ENCODE results near the gene CNNM4.
A peak's percentile ranks its signal among the peaks of the same experiment; 100 is the strongest.

CNNM4 gene

GRCh38 chr2:96837575-96837974 lies 76.9 kb downstream of the CNNM4 start:
- DNase-seq = no peak

- DNase-seq = no peak
Observed at GRCh38 chr2:96838345-96839292, 77.9 kb downstream of the CNNM4 start.

DNA sequence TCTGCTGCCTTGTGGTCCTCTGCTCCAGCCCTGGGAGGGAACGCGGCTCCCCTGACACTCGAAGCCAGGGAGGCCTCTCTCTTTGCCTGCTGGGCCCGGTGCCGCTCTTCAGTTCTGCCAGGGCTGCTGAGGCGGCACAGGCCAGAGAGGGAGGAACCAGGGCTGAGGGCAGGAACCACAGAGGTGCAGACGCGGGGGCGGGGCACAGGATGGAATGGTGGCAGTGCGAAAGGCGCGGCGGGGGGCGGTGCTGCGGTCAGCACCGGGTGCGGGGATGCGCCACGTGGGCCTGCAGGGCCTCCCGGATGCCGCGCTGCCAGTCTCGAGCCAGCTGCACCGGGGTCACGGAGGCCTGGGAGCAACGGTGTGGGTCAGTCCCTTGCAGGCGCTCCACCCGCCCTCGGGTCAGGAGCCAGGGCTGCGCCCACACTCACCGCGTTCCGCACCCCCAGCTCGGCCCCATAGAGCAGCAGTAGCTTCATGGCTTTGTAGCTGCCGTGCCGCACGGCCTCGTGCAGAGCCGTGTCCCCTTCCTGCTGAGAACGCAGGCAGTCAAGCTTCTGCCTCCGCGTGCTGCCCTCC lies 78.7 kb downstream of the CNNM4 start:
- peak; percentile 37 to 77 (median 58) for DNase-seq

- DNase-seq = no peak
Observed at GRCh38 chr2:96839875-96840850, 79.5 kb downstream of the CNNM4 start.

- DNase-seq = no peak
Observed at GRCh38 chr2:96841701-96842495, 81.2 kb downstream of the CNNM4 start.

DNA sequence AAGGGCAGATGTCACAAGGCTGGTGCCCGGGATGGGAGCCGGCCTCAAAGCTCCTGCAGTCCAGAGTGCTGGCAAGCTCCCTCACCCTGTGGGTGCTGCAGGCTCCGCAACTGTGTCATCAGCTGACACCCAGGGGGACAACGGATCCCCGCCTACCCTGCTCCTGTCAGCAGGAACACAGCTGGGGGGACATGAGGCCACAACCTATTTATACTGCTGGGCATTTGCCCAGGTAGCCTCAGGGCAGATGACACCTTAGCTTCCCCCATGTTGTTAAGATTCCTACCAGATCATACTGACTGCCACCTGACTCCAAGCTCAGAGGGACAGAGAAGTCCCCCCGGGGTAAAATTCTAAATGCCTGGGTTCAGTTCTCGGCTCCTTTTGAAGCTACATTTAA lies 81.9 kb downstream of the CNNM4 start:
- no peak for DNase-seq

- no peak for DNase-seq
Observed at GRCh38 chr2:96843538-96844268, 83.0 kb downstream of the CNNM4 start, which contains the start of gene ANKRD23. ANKRD23 (minus strand) TSS chr2:96844021; CDS start chr2:96843992, 29 bp downstream.

- DNase-seq = no peak
Observed at GRCh38 chr2:96844405-96844808, 83.7 kb downstream of the CNNM4 start.

GRCh38 chr2:96846825-96847224 lies 86.1 kb downstream of the CNNM4 start:
- DNase-seq = no peak

- no peak for DNase-seq
Observed at GRCh38 chr2:96847586-96847985, 86.9 kb downstream of the CNNM4 start.

- DNase-seq = no peak
Observed at GRCh38 chr2:96848264-96848663, 87.6 kb downstream of the CNNM4 start.

GRCh38 chr2:96852667-96853066 lies 92.0 kb downstream of the CNNM4 start:
- no peak for DNase-seq

DNA sequence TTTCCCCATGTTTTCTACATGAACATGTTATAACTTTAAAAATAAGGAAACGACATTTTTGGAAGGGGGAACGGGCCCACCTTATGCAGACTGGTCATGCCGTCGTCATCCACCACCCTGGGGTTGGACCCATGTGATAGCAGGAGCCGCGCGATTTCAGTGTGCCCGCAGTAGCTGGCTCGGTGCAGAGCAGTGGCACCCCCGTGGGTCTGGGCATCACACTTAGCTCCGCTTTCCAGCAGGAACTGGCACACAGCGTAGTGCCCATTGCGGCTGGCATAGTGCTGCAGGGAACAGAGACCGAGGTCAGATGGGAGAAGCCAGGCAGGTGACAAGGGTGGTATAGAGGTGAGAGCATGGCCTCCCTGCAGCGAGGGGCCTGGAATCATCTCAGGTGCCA lies 92.6 kb downstream of the CNNM4 start:
- no peak for DNase-seq

DNA sequence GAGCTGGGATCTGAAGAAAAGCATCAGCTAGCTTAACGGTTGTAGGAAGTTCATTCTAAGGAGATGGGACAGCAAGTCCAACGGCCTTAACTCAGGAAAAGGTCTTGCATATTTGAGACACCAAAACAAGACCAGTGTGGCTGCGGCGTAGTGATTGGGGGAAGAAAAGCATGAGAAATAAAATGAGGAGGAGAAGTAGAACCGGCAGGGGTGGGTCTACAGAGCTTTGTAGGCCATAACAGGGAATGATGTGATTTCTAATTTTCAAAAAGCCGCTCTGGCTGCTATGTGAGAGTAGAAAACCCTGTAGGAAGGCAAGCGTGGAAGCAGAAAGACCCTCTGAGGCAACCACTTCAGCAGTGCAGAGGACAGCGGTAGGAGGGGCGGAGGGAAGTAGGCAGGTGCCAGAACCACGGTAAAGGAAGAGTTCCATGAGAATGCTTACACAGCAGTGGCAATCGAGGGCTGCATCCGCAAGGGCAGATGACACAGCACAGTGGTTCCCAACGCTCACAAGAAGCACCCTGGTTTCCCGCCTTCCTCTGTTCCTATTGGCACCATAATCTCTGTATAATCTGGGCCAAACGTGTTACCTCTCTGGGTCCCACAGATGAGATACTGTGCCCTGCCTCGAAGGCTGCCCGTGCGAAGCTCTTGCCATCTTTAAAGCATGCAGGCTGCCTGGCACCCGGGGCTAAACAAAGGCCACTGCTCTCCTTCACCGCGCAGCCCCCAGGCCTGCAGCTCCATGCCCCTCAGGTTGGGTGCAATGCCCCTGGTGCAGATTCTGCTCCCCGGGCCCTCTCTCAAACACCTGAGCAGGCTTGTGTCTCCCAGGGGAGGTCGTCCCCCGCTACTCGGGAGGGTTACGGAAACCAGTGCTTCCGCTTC lies 96.3 kb downstream of the CNNM4 start:
- DNase-seq = no peak

- peak; percentile 94 to 97 (median 94) for DNase-seq
Observed at GRCh38 chr2:96857667-96858372, 97.1 kb downstream of the CNNM4 start, which contains the start of gene ANKRD39. ANKRD39 (minus strand) TSS chr2:96858016; CDS start chr2:96857987, 29 bp downstream.

DNA sequence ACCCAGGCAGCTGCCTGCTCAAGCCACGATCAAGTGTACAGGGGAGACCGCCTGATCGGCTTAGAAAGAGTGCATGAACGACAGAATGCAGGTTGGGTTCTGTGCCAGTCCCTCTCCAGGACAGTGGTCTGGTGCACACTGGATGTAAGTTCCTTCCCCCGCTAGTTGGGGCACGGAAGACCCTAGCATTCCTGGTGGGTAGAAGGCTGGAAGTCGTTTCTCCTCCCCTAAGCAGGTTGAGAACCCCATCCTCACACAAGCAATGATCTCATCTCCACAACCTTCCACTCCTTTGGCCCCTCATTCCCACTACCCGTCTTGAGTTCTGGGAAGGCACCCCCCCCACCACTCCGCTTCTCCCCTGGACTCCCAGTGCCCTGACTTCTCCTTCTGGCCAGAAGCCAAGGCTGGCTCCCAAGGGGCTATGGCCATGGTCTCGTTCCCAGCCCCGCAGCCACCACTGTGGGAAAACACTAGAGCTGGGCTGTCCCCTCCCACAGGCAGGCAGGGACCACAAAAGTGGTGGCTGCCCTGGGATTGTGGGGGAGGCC lies 98.5 kb downstream of the CNNM4 start:
- no peak for DNase-seq

DNA sequence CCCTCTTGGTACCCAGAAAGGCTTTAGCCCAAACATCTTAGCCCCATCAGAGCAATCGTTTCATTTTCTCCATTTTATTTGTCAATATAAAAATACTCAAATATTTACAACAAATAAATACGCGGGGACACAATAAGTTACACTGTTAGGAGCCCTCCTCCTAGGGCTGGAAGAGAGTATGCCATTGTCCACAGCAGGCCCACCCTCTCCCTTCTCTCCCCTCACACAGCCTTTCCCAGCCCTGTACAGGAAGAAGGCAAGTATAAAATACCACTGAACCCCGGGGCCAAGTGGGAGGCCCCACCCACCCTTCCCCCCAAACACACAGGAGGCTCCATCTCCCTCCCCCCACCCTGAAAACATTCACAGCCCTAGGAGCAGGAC lies 99.0 kb downstream of the CNNM4 start:
- no peak for DNase-seq

DNA sequence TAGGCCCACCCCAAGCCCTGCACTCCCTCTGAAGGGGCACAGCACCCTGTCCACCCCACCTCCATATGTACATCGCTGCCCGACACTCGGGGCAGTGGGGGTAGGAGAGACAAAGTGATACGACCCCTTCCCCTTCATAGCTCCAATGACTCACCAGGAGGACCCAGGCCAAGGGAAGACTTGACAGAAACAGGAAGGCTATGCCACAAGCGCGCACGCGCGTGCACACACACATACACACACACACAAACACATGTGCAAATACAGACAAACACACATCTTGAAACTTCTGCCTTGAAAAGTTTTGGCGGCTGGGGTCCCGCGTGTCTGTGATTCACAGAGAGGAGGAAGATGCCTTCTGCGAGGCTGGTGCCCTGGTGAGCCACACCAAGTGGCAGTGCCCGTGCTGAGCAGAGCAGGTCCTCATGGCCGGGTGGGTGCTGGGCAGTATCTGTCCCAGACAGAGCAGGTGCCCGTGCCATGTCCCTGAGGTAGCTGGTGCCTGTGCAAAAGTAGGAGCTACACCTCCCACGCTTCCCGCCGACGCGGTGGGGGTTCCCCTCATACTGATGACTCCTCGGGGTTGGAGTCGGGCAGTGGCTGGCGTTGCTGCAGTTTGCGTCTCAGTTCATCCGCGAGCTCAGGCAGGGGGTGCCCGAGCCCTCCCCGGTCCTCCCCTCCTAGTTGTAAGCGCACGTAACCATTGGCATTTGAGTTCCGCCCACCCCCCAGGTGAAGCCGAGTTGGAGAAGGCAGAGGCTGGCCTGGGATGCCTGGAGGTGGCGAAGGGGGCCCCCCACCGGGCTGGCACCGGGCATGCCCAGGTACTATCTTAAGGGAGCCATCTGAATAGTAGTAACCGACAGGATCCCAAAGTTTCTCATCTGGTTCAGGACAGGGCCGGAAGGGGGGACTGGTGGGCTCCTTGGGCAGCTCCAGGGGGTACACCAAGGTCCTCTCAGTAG lies 99.6 kb downstream of the CNNM4 start:
- DNase-seq = no peak

Measured in activated CD4-positive, CD25-positive, alpha-beta regulatory T cell (primary cell).